ENCODE data around the gene CDH23. TPM values are rescaled to one million over a fixed set of nuclear protein-coding genes. Genes with fewer than 3 reads are reported as not detected.

CDH23 gene
- total RNA-seq, 2 donors from 2014 or later, result 1.4 to 1.6 TPM

DNA sequence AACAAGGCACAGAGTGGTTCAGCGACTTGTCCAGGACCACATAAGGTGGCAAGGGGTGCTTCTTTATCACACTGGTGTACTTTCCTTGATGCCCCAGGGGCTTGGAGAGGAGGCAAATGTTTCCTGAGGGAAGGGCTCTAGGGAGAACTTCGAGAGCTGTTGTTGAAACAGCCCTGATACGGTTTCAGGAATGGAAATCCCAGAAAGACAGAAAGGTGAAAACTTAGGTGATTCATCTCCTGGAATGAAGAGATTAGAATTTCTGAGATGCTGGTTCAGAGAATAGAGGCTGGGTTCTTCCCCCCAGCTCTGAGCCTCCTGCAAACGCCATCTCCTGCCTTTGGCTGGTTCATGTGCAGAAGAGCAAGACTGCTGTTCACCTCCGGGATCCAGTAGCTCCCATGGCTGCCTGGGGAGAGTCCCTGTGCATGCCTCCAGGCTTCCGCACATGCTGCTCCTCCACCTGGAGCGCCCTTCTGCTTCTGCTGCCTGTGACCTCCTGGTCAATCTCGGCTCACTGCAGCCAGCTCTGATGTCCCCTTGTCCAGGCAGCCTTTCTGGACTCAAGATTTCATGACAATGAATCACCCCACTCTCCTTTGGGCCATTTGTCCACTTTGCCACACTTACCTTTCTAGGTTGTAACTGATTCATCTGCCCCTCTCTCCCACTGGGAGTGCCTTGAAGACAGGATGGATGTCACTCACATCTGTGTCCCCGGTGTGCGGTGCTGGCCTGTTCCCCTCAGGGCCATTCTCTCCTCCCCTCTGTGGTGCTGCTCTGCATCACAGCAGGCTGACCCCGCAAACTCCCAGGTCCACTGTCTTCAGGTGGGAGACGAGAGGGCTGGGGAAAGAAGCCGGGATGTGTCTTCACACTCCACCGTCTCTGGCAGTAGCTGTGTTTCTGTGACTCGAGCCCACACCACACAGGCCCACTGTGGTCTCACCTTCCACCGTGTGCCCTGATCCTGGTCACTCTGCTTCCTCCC is 3.6 kb upstream of the CDH23 start:
- Histone ChIP-seq H3K27ac (no peak overlapping the region), H3K27me3 (peaks cover 14% of the 10 kb centered on the region), H3K4me3 (no peak overlapping the region), H3K9me3 (no peaks in the 10 kb centered on the region), H3K36me3 (no peaks in the 10 kb centered on the region), H3K4me1 (peaks cover 9% of the 10 kb centered on the region), H3K9ac (ENCODE audit: low read depth in 2 of 2, low read length in 2 of 2) (no peak overlapping the region)
- intact Hi-C loops (cut with DNase I), result no loop called here
- TF ChIP-seq, protein P1, sequence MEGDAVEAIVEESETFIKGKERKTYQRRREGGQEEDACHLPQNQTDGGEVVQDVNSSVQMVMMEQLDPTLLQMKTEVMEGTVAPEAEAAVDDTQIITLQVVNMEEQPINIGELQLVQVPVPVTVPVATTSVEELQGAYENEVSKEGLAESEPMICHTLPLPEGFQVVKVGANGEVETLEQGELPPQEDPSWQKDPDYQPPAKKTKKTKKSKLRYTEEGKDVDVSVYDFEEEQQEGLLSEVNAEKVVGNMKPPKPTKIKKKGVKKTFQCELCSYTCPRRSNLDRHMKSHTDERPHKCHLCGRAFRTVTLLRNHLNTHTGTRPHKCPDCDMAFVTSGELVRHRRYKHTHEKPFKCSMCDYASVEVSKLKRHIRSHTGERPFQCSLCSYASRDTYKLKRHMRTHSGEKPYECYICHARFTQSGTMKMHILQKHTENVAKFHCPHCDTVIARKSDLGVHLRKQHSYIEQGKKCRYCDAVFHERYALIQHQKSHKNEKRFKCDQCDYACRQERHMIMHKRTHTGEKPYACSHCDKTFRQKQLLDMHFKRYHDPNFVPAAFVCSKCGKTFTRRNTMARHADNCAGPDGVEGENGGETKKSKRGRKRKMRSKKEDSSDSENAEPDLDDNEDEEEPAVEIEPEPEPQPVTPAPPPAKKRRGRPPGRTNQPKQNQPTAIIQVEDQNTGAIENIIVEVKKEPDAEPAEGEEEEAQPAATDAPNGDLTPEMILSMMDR (IDR thresholded peaks at IDR 0.05), result no peak
- DNase-seq, result no peak

DNA sequence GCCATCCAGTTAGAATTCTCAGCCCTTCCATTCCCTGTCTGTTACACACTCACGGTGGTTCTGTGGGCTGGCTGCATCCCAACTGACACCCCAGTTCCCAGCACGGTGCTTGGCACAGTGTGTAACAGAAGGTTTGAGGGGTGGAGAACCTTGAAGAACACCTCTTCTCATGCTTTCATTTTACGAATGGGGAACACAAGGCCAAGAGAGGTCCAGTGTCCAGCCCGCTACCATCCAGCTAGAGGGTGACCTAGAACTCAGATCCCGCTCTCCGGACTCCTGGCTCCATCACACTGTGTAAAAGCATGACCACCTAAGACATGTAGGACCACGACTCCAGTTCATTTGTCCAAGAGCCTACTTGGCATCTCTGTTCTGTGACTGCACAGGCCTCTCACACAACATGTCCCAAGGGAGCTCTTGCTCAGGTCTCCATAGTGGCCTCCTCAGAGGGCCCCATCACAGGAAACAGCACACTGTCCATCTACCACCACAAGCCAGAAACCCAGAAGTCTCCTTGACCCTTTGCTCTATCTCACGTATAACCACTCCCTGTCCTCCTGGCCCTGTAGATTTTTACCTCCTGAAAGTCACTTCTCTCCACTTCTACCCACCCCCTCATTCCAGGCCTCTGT is 2.8 kb upstream of the CDH23 start:
- Histone ChIP-seq H3K27me3 (peaks cover 15% of the 10 kb centered on the region), H3K36me3 (no peaks in the 10 kb centered on the region)
- intact Hi-C loops (cut with DNase I), result no loop called here

DNA sequence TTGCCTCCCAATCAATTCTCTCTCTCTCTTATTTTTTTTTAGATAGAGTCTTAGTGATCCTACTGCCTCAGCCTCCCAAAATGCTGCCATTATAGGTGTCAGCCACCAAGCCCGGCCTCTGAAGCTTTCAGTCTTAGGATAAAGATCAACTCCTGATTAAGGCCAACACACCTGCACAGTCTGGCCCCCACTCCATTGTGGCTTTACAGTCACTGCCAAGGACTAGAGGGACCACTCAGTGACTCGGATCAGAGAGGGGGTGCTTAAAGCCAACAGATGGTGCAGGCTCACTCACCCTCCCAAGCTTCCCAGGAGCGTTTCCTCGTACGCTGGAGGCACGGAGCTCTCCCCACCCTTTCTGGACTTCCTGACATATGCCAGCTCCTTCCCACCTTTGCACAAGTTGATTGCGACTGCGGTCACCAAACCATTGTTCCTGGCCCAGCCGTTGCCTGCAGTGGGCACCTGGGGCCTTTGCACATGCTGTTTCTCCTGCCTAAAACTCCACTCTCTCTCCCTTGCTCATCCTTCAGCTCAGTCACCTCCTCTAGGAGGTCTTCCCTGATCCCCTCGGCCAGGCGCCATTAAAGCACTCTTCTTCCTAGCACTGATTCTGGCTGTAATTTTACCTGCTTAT is 1.7 kb upstream of the CDH23 start:
- Histone ChIP-seq H3K9ac (ENCODE audit: low read depth in 2 of 2, low read length in 2 of 2) (no peak overlapping the region), H3K27me3 (peaks cover 17% of the 10 kb centered on the region), H3K36me3 (no peaks in the 10 kb centered on the region), H3K27ac (no peak overlapping the region), H3K4me1 (peaks cover 9% of the 10 kb centered on the region), H3K9me3 (no peaks in the 10 kb centered on the region), H3K4me3 (no peak overlapping the region)
- no peak for DNase-seq
- TF ChIP-seq, protein P1 (IDR thresholded peaks at IDR 0.05), result no peak
- intact Hi-C loops (cut with DNase I), result no loop called here

More for the DNA sequence above, 2.8 kb upstream of the CDH23 start:
- Histone ChIP-seq H3K4me3 (no peak overlapping the region), H3K4me1 (peaks cover 9% of the 10 kb centered on the region), H3K9ac (ENCODE audit: low read depth in 2 of 2, low read length in 2 of 2) (no peak overlapping the region), H3K9me3 (no peaks in the 10 kb centered on the region), H3K27ac (no peak overlapping the region)
- TF ChIP-seq, protein P1 (IDR thresholded peaks at IDR 0.05), result no peak
- no peak for DNase-seq

DNA sequence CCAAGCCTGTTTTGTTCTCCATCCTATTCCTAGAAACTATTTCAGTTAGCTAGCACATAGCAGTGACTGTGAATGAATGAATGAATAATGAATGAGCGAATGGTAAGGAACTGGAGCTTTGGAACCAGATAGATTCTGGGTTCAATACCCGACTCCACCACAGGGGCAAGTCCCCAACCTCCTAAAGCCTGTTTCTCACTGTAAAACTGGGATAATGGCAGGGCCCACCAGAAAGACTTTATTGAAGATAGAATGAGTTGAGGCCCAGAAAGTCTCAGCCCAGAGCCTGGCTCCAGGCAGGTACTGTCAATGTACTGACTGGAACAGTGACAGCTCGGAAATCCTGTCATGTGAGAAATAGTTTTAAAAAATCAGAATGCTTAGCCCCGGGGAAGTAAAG is 1.1 kb upstream of the CDH23 start:
- H3K36me3 ChIP-seq, result no peaks in the 10 kb centered on the region
- H3K9ac ChIP-seq (ENCODE audit: low read depth in 2 of 2, low read length in 2 of 2), result no peak overlapping the region
- H3K4me1 ChIP-seq, result peaks cover 9% of the 10 kb centered on the region
- H3K9me3 ChIP-seq, result no peaks in the 10 kb centered on the region
- TF ChIP-seq, protein P1 (IDR thresholded peaks at IDR 0.05), result no peak
- intact Hi-C loops (cut with DNase I), result no loop called here
- no peak overlapping the region for H3K27ac ChIP-seq
- H3K27me3 ChIP-seq, result peaks cover 17% of the 10 kb centered on the region
- no peak overlapping the region for H3K4me3 ChIP-seq
- DNase-seq, result no peak

DNA sequence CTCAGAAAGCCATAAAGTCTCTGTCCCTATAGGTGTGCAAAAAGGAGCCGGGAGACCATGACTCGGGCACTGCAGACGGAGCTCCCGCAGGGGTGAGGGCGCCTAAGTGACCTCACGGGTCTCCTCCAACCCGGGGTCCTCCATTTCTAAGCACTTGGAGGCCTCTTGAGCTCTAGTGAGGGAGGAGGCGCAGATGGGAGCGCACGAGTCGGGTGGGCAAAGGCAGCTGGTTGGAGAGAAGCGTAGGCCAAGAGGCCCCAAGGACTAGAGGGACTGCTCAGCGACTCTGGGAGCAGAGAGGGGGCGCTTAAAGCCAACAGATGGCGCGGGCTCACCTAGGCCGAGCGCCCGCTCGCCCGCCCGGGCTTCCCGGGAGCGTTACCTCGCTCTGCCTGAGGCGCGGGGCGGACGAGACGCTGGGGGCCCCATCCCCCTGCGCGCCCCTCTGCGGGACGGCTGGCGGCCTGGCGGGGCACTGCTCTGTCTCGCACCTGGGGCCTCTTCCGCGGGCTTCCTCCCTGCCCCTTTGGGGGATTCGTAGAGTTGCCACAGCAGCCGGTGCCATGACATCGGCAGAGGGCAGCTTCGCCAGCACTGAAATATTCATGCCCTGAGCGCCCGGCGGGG is 523 bp upstream of the CDH23 start:
- peaks cover 17% of the 10 kb centered on the region for H3K27me3 ChIP-seq

More for the DNA sequence above, 523 bp upstream of the CDH23 start:
- intact Hi-C loops (cut with DNase I), result no loop called here
- Histone ChIP-seq H3K36me3 (no peaks in the 10 kb centered on the region), H3K9ac (ENCODE audit: low read depth in 2 of 2, low read length in 2 of 2) (peak overlapping the region in 1 of 2 donors; percentile 24), H3K9me3 (no peaks in the 10 kb centered on the region), H3K4me3 (peak overlapping the region; percentile 40), H3K4me1 (peaks cover 9% of the 10 kb centered on the region), H3K27ac (no peak overlapping the region)
- TF ChIP-seq, protein P1 (IDR thresholded peaks at IDR 0.05), result no peak
- DNase-seq, result no peak

Data from colonic mucosa (tissue), 4 donors.